Bronchus fibroblast of lung (primary cell): ENCODE results near the gene ARHGAP9. TPM values are rescaled to one million over a fixed set of nuclear protein-coding genes. Genes with fewer than 3 reads are reported as not detected.

Experiments
- total RNA-seq: library from RNA; depleted of rRNA; stranded (reverse); fragments of >200 nt; gene quantifications from 2 replicates; pipeline ENCODE4 v1.2.3, GENCODE V29; 2015

The ARHGAP9 gene
- total RNA-seq, result not detected in 2 replicates

DNA sequence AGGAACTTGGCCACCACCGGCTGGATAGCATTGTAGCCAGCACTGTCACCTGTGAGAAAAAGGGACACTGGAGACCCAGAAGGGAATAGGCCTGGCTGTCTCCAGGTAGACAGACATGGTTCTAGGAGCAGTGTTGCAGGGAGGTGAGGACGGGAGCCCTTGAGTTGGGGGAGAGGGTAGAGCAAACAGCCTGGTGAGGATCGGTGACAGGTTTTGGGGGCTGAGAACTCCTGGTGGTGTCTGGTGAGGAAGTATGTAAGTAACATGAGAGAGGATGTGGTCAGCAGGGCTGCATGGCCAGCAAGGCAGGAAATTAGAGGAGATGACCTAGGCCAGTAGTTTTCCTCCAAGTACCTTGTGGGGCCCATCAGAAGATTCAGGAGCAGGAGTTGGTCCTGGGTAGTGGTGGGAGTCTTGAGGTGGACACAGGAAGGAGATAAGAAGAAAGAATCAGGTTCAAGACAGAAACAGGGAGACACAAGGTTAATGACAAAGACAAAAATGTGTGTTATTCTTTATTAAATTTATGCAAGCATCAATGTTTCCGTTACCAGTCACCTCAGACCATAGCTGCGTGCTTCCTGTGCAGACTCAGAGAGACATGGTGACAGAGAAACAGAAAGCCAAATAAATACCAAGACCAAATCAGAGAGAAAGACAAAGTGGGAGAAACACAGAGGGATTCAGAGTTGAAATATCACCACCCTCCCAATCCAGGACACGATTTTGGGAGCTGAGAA lies at the start of gene ARHGAP9:
TSS of gene ARHGAP9 (minus strand) at position 491 of the 740 bp plus-strand sequence. CDS start at position 31, 460 bp downstream.

GRCh38 chr12:57522011-57522886 lies 42.6 kb upstream of the ARHGAP9 start, which contains the start of gene MBD6:
TSS of gene MBD6 (plus strand) at chr12:57522824. CDS start at chr12:57524304, 1,480 bp downstream.

DNA sequence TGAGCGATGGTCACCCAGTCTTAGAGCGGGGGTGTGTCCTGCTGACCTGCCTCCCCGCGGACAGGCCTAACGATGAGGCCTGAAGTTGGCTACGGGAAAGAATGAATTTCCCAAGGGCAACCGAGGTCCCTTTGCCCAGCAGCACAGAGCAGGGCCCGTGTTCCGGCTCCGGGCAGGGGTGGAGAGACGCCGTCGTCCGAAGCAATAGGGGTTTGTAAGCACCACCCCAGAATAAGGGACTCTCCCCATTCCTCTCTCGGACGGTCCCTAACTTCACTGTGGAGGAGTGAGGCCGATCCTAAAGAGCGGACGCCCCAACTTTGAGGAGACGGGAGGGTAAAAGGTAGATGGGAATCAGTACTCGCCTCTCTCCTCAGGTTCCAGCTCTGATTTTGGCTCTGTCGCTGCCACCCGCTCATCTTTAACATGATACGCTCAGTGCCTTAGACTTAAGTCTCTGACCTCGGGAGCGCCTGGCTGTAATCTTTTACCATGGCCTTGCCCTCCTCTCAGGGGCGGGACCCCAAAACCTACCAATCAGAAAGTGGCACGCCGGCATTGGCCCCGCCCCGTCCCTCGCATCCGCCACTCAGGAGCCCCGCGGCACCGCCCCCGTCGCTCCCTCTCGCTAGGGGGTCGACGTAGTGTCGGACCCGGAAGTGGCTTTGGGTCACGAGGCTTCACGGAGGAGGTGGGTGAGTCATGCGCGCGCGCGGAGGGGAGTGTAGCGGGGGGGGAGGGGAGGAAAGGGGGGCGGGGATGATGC lies 40.6 kb upstream of the ARHGAP9 start, which contains the start of gene DDIT3:
TSS of gene DDIT3 (minus strand) at position 462 of the 766 bp plus-strand sequence. CDS start 3,108 bp downstream, outside the sequence.

GRCh38 chr12:57487597-57488401 lies 8.1 kb upstream of the ARHGAP9 start, which contains the start of gene MARS1:
TSS of gene MARS1 (plus strand) at chr12:57488068. CDS start at chr12:57488091, 23 bp downstream.

GRCh38 chr12:57459750-57460467 lies 19.8 kb downstream of the ARHGAP9 start, which contains the start of gene GLI1:
TSS of gene GLI1 (plus strand) at chr12:57459785. CDS start at chr12:57463692, 3,907 bp downstream.

GRCh38 chr12:57454566-57455373 lies 24.9 kb downstream of the ARHGAP9 start, which contains the start of gene INHBE:
TSS of gene INHBE (plus strand) at chr12:57455307. CDS start at chr12:57455537, 230 bp downstream.

GRCh38 chr12:57434517-57435223 lies 45.0 kb downstream of the ARHGAP9 start, which contains the start of gene INHBC:
TSS of gene INHBC (plus strand) at chr12:57434784. CDS start at chr12:57434887, 103 bp downstream.

DNA sequence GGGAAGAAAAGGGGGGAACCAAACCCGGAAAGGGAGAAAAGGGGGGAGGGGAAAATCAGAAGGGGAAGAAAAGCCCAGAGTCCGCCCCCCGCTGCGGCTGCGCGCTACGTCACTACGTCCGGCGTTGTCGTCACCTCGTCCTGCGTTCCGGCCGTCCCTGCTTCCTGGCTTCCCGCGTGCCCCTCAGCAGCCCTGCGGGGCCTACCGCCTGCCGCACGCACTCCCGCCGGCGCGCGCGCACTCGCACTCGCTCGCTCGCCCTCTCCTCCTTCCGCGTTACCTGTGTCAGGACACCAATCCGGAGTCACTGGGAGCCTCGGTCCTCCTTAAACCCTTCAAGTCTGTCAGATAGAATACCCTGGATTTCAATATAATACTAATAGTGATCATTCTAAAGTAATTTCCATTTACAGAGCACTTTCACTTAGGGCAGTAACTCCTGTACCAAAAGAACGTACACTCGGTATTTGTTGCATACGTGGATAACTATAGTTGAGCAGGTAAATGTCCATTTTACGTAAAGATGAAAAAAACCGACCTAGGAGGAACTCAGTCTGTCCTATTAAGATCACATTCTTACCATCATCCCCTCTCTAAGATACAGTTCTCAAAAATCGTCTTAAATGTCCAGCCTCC lies 48.6 kb downstream of the ARHGAP9 start, which contains the start of gene R3HDM2:
TSS of gene R3HDM2 (minus strand) at position 113 of the 636 bp plus-strand sequence. CDS start 120,615 bp downstream, outside the sequence.

Other genes starting within 250 kb of the ARHGAP9 start
- 0.50 and 0.59 TPM in 2 replicates for gene STAC3, start 228.7 kb downstream of the ARHGAP9 start, total RNA-seq
- 16.8 and 18.7 TPM in 2 replicates for gene R3HDM2, start 48.8 kb downstream of the ARHGAP9 start, total RNA-seq
- gene INHBC, start 45.1 kb downstream of the ARHGAP9 start, total RNA-seq, result under 0.01 TPM in 1 of 2 replicates, not detected in the other
- 8.0 and 10.9 TPM in 2 replicates for gene INHBE, start 24.6 kb downstream of the ARHGAP9 start, total RNA-seq
- gene GLI1, start 20.1 kb downstream of the ARHGAP9 start, total RNA-seq, result 1.5 and 1.8 TPM in 2 replicates
- gene MARS1, start 8.2 kb upstream of the ARHGAP9 start, total RNA-seq, result 160 and 168 TPM in 2 replicates
- gene DDIT3, start 40.6 kb upstream of the ARHGAP9 start, total RNA-seq, result 44.3 and 48.3 TPM in 2 replicates
- 4.7 and 9.4 TPM in 2 replicates for gene MBD6, start 43.0 kb upstream of the ARHGAP9 start, total RNA-seq
- gene DCTN2, start 67.3 kb upstream of the ARHGAP9 start, total RNA-seq, result 166 and 209 TPM in 2 replicates
- gene KIF5A, start 70.2 kb upstream of the ARHGAP9 start, total RNA-seq, result 0.45 and 0.50 TPM in 2 replicates
- 12.2 and 14.3 TPM in 2 replicates for gene PIP4K2C, start 111.3 kb upstream of the ARHGAP9 start, total RNA-seq
- 21.0 and 22.1 TPM in 2 replicates for gene DTX3, start 125.0 kb upstream of the ARHGAP9 start, total RNA-seq
- 15.6 and 16.5 TPM in 2 replicates for gene ARHGEF25, start 131.6 kb upstream of the ARHGAP9 start, total RNA-seq
- gene B4GALNT1, start 153.3 kb upstream of the ARHGAP9 start, total RNA-seq, result 1.3 and 1.7 TPM in 2 replicates
- 144 and 160 TPM in 2 replicates for gene OS9, start 214.3 kb upstream of the ARHGAP9 start, total RNA-seq